HG03108 (cell line): Measurements from ENCODE around the gene ADAMTS9.

Experiments
- ATAC-seq: cut with Tn5 transposase; IDR thresholded peaks from one replicate; pipeline ENCODE4 v1.9.1; 2021; ENCODE audit warnings: moderate library complexity; ENCODE audit not compliant: unreplicated experiment

Gene ADAMTS9

GRCh38 chr3:64685800-64686445 is 1.9 kb downstream of the ADAMTS9 start:
- no peak for ATAC-seq

- ATAC-seq: no peak
Observed at GRCh38 chr3:64685331-64685799, 2.4 kb downstream of the ADAMTS9 start.

GRCh38 chr3:64684715-64685261 is 3.0 kb downstream of the ADAMTS9 start:
- ATAC-seq: no peak

GRCh38 chr3:64681827-64682226 is 6.0 kb downstream of the ADAMTS9 start:
- ATAC-seq: no peak

- ATAC-seq: no peak
Observed at GRCh38 chr3:64681015-64681414, 6.8 kb downstream of the ADAMTS9 start.

- no peak for ATAC-seq
Observed at GRCh38 chr3:64680334-64680733, 7.5 kb downstream of the ADAMTS9 start.

GRCh38 chr3:64677961-64678716 is 9.7 kb downstream of the ADAMTS9 start:
- no peak for ATAC-seq

- no peak for ATAC-seq
Observed at GRCh38 chr3:64676831-64677230, 11.0 kb downstream of the ADAMTS9 start.

- ATAC-seq: no peak
Observed at GRCh38 chr3:64675687-64676247, 12.0 kb downstream of the ADAMTS9 start.

- no peak for ATAC-seq
Observed at GRCh38 chr3:64674591-64675076, 13.2 kb downstream of the ADAMTS9 start.

- no peak for ATAC-seq
Observed at GRCh38 chr3:64673159-64673715, 14.6 kb downstream of the ADAMTS9 start.

GRCh38 chr3:64668582-64669510 is 19.0 kb downstream of the ADAMTS9 start:
- no peak for ATAC-seq

- ATAC-seq: no peak
Observed at GRCh38 chr3:64667887-64668581, 19.8 kb downstream of the ADAMTS9 start.

- no peak for ATAC-seq
Observed at GRCh38 chr3:64667138-64667537, 20.7 kb downstream of the ADAMTS9 start.

GRCh38 chr3:64666171-64666588 is 21.6 kb downstream of the ADAMTS9 start:
- no peak for ATAC-seq

GRCh38 chr3:64664397-64664796 is 23.4 kb downstream of the ADAMTS9 start:
- ATAC-seq: no peak

GRCh38 chr3:64659617-64659978 is 28.2 kb downstream of the ADAMTS9 start:
- no peak for ATAC-seq

- ATAC-seq: no peak
Observed at GRCh38 chr3:64658001-64658400, 29.8 kb downstream of the ADAMTS9 start.

- ATAC-seq: no peak
Observed at GRCh38 chr3:64656544-64656943, 31.3 kb downstream of the ADAMTS9 start.

GRCh38 chr3:64655160-64655559 is 32.6 kb downstream of the ADAMTS9 start:
- no peak for ATAC-seq
